Ascending aorta (tissue), 2 donors: ENCODE results near the gene STOM. TPM values are rescaled to one million over a fixed set of nuclear protein-coding genes. Genes with fewer than 3 reads are reported as not detected.

Source experiments
- DNase-seq, 2 donors: peaks; one replicate each; pipeline ENCODE4 v3.0.0-alpha.2; 2019; ENCODE audit warnings: low spot score in 2 of 2
- H3K27ac ChIP-seq, 2 donors: fragments of 200-600 bp; sonication (generic); one replicate each; pipeline ENCODE4 v1.5.1; 2016 to 2017; ENCODE audit warnings: mild to moderate bottlenecking in 1 of 2
- H3K27me3 ChIP-seq: fragments of 200-600 bp; sonication (generic); one replicate; pipeline ENCODE4 v1.5.1; 2017
- H3K36me3 ChIP-seq, 2 donors: fragments of 200-600 bp; sonication (generic); one replicate each; pipeline ENCODE4 v1.5.1; 2016
- H3K4me1 ChIP-seq, 2 donors: fragments of 200-600 bp; sonication (generic); one replicate each; pipeline ENCODE4 v1.5.1; 2016 to 2017; ENCODE audit warnings: mild to moderate bottlenecking in 1 of 2
- H3K4me3 ChIP-seq, 2 donors: fragments of 200-600 bp; sonication (generic); one replicate each; pipeline ENCODE4 v1.5.1; 2016 to 2017; ENCODE audit warnings: mild to moderate bottlenecking in 1 of 2
- H3K9me3 ChIP-seq, 2 donors: fragments of 200-600 bp; sonication (generic); one replicate each; pipeline ENCODE4 v1.5.1; 2016
- intact Hi-C: fragments of 100-400 bp; cut with DNase I; formaldehyde crosslinking; loops from one replicate; pipeline ENCODE4 v1.15.1; 2023
- total RNA-seq: library from RNA; depleted of rRNA; stranded (reverse); fragments of >200 nt; gene quantifications from one replicate; pipeline ENCODE4 v1.1.0, GENCODE V29; 2016
- TF ChIP-seq, protein P1 (sequence below), 3 experiments: fragments of 200-600 bp in 2 of 3; fragments of 450-650 bp in 1 of 3; sonication (generic) in 2 of 3; IDR thresholded peaks; one replicate each; pipeline ENCODE4 v1.5.1; 2016 to 2019; ENCODE audit warnings: antibody characterized with exemption in 3 of 3, mild to moderate bottlenecking in 1 of 3, moderate library complexity in 1 of 3

The STOM gene
- total RNA-seq, 1 donor from 2014 or later = 306 TPM

DNA sequence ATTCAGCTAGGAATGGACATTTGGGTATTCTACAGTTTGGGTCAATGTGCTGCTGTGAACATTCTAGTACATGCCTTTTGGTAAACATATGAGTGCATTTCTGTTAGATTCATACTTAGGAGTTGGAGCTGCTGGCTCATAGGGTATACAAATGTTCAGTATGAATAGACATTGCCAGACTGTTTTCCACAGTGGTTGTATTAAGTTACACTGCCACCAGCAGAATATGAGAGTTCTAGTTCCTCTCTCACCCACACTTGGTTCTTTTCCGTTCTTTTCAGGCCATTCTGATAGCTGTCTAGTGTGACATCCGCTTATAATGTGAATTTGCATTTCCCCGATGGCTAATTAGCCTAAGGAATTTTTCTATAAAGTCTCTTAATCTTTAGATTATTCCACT, 25.0 kb downstream of the STOM start:
- TF ChIP-seq, protein P1, sequence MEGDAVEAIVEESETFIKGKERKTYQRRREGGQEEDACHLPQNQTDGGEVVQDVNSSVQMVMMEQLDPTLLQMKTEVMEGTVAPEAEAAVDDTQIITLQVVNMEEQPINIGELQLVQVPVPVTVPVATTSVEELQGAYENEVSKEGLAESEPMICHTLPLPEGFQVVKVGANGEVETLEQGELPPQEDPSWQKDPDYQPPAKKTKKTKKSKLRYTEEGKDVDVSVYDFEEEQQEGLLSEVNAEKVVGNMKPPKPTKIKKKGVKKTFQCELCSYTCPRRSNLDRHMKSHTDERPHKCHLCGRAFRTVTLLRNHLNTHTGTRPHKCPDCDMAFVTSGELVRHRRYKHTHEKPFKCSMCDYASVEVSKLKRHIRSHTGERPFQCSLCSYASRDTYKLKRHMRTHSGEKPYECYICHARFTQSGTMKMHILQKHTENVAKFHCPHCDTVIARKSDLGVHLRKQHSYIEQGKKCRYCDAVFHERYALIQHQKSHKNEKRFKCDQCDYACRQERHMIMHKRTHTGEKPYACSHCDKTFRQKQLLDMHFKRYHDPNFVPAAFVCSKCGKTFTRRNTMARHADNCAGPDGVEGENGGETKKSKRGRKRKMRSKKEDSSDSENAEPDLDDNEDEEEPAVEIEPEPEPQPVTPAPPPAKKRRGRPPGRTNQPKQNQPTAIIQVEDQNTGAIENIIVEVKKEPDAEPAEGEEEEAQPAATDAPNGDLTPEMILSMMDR (IDR thresholded peaks at IDR 0.05) = no peak
- no peak overlapping the region for H3K4me3 ChIP-seq
- H3K27ac ChIP-seq = peak overlapping the region in 1 of 2 donors; percentile 12
- H3K27me3 ChIP-seq = no peaks in the 10 kb centered on the region
- H3K9me3 ChIP-seq = no peaks in the 10 kb centered on the region
- intact Hi-C loops = no loop called here
- H3K36me3 ChIP-seq = peaks cover 63 to 90% of the 10 kb centered on the region in 2 donors
- DNase-seq = no peak
- H3K4me1 ChIP-seq = peaks cover 0 to 31% of the 10 kb centered on the region in 2 donors

DNA sequence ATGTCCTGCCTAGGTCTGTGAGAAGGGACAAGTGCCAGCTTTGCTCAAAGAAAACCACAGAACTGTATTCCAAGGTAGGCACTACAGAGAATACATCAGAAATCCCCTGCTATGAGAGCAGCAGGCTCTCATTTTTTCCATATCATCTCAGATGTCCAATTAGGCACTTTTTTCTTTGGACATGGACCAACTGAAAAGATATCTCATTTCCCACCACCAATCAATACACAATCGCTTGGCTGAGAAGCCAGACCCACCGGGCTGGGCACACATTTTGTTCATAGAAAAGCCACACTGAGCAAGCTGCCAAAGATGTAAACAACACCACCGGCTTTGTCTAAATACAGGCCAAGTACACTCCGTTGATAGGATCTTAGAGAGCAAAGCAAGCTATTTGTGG, 25.9 kb downstream of the STOM start:
- Histone ChIP-seq H3K36me3 (peaks cover 64 to 92% of the 10 kb centered on the region in 2 donors), H3K27me3 (no peaks in the 10 kb centered on the region), H3K9me3 (no peaks in the 10 kb centered on the region), H3K4me1 (peaks cover 0 to 22% of the 10 kb centered on the region in 2 donors), H3K27ac (peak overlapping the region in 1 of 2 donors; percentile 27), H3K4me3 (no peak overlapping the region)
- no peak for DNase-seq
- TF ChIP-seq, protein P1 (IDR thresholded peaks at IDR 0.05) = no peak
- intact Hi-C loops = no loop called here

DNA sequence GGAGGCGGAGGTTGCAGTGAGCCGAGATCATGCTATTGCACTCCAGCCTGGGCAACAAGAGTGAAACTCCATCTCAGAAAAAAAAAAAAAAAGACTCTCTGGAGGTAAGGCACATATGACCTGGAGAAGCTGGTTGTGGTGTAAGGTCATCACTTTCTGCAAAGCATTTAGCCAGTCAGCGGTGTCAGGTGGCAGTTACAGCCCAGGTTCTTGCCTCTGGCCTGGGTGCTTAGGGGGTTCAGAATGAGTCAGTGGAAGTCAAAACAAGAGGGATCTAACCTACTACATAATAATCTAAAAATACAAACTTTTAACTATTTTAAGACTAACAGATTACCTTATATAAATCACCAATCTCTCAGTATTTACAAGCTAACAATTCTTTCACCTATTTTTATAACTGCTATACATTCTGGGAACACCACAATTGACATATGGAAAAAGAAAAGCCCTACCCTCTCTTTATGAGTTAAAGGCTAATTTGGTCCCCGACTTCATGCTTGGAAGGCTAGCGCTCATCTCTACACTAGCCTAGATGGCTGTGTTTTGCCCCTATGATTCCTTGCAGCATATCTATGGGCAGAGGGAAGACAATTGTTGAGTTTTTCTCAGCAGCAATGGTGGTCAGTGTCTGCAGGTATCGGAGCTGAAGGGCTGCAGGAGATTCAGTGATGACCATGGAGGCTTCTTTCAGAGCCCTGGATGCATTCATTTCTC, 29.2 kb downstream of the STOM start:
- Histone ChIP-seq H3K4me3 (no peak overlapping the region), H3K27me3 (no peaks in the 10 kb centered on the region), H3K4me1 (peaks cover 0 to 2% of the 10 kb centered on the region in 2 donors), H3K36me3 (peaks cover 56 to 85% of the 10 kb centered on the region in 2 donors), H3K27ac (peak overlapping the region in 1 of 2 donors; percentile 57), H3K9me3 (no peaks in the 10 kb centered on the region)
- no peak for DNase-seq
- intact Hi-C loops = no loop called here
- TF ChIP-seq, protein P1 (IDR thresholded peaks at IDR 0.05) = no peak

DNA sequence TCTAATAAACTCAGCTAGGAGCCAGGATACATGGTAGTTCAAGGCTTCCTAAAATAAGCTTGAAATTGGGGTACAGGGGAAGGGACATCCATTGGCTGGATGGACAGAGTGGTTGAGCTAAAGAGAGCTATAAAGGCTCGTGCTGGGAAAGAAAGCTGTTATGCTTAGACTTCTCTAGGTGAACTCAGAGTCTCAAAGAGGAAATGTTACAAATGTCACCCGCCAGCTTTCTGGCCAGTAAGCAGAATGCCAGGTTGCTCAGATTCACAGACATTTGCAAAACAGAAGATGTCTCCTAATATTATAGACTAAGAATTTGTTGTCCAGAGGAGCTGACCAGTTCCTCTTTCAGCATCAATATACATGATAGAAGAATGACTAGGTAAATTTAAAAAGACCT, 30.6 kb downstream of the STOM start:
- TF ChIP-seq, protein P1 (IDR thresholded peaks at IDR 0.05) = no peak
- Histone ChIP-seq H3K9me3 (no peaks in the 10 kb centered on the region), H3K4me3 (no peak overlapping the region), H3K27me3 (no peaks in the 10 kb centered on the region), H3K36me3 (peaks cover 51 to 81% of the 10 kb centered on the region in 2 donors), H3K4me1 (peaks cover 0 to 2% of the 10 kb centered on the region in 2 donors), H3K27ac (peak overlapping the region; percentile 1 to 57)
- no peak for DNase-seq
- intact Hi-C loops = no loop called here

DNA sequence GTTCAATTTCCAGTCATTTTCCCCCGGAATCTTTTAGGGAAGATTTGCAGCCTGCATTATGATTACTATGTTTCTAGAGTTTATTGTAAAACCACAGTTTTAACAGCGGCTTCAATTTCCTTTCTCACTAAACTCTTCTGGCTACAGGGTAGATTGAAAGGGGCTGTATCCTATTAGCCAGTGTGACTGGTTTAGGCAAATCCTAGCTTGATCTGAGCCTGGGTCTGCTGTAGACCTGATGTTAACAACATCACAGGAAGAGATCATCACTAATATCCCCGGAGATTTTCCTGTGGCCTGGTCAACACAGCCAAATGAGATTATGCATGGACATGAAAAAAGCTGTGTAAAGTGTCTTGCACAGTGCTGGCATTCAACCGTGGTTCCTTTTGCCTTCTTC, 33.4 kb downstream of the STOM start:
- TF ChIP-seq, protein P1 (IDR thresholded peaks at IDR 0.05) = no peak
- H3K27me3 ChIP-seq = no peaks in the 10 kb centered on the region
- no peaks in the 10 kb centered on the region for H3K9me3 ChIP-seq
- H3K4me3 ChIP-seq = no peak overlapping the region
- peaks cover under 1 to 14% of the 10 kb centered on the region in 2 donors for H3K4me1 ChIP-seq
- intact Hi-C loops = no loop called here
- DNase-seq = no peak
- peak overlapping the region in 1 of 2 donors; percentile 98 for H3K27ac ChIP-seq
- peaks cover 62 to 82% of the 10 kb centered on the region in 2 donors for H3K36me3 ChIP-seq
